Measurements from ENCODE around the gene IPPK.

The IPPK gene

DNA sequence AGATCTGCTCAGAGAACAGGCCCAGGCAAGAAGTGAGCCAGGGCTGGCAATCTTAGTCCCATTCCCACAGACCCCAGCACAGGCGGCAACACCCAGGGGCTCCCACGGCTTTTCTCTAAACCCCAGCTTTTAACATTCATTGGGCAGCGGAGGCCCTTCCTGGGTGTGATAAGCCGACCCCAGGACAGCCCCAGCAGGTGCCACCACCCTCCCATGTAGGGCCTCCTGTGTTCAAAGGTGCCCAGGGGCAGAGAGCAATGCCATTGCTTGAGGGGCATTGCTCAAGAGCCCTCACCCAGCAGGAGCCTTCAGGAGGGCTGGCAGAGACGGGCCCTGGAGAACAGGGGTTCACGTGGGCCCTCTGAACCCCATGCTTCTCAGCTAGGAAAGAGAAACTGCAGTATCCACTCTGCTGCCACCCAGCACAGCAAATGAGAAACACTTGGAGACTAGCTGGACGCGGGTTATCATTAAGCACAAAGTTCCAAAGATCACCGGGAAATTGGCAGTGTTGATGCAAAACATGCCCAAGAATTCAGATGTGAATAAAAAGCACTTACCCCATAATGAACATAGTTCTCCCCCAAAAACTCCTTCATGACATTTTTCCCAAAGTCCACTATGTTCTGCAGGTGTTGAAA is 13.9 kb downstream of the IPPK start:
- DNase-seq (ENCODE audit: low read depth): no peak

- no peak for DNase-seq (ENCODE audit: low read depth)
Observed at GRCh38 chr9:92655366-92655765, 14.6 kb downstream of the IPPK start.

DNA sequence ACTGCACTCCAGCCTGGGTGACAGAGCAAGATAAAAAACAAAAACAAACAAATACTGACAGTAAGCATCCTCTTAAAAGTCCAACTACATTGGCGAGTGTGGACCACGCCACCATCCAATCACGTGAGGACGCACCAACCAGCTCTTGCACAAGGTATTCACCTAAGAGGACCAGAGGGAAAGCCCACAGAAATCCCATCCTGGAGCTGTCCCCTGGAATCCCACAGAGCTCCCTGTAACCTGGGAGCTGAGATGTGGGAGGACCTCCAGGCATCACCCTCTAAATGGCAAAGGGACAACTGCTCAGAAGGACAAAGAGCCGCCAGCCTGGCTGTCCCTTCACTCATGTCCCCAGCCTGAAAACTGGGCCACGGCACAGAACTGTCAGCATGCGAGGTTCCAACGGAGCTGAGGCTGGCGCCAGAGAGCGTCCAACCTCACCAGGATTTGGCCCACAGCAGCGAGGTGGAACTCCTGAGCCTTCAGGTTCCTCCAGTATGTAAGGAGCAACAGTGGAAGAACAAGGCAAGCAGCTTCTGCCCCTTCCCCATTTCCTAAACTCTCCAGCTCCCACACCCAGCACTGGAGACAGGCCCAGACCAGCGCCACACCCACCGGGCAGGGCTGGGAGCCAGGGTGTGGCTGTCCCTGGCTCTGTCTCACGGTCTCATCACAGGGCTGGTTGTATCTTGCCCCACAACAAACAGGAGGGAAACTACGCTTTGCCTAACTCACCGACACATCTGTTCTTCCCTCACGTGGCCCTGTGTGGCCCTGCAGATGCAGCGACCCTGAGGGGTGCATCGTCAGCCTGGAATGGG is 15.2 kb downstream of the IPPK start:
- no peak for DNase-seq (ENCODE audit: low read depth)

DNA sequence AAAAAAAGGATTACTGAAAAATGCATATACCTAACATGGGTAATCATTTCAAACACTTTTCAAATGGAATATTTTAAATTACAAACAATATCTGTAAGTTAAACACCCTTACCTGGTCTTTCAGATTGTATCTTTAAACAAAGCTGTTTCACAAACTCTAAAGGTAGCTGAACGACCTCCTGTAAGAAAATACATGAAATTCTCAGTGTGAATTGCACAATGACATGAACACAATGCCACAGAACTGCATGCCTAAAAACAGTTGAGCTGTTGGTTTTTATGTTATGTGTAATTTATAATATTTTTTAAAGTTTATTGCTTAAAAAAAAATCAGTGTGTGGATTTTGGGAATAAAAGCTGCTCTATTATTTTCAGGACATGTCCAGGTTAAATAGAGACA is 17.5 kb downstream of the IPPK start:
- peak; percentile 57 for DNase-seq (ENCODE audit: low read depth)

DNA sequence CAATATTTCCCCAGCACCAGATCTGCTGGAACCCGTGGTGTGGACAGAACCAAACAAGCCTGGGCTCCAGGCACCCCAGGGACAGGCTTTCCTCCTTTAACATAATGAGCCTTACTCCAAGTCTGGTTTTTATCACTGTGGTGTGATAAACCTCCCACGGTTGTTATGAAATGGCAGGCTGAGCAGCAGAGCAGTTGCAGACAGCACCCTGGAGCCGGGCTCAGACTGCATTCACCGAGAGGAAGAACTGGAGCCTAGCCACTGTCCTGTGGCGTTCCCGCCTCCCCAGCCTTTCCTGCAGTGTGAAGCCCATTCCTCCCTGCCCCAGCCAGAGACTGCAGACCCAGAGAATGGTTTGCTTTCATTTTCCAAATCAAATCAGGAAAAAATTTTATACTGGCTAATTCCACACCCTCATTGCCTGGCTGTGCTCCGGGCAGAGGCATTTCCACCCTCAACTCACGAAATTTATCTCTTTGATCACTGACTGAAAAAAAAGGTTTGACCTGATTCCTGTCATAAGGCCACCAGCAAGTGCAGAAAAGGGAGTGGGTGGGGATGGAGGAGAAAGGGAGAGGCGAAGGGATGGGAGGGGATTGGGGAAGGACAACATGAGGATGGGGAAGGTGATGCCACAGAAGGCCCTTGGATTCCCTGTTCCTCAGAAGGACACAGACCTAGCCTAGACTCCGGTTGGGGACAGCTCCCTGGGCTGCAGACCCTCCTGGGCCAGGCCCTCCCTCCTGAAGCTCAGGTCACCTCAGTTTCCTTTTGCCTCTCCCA is 18.9 kb downstream of the IPPK start:
- peak; percentile 97 for DNase-seq (ENCODE audit: low read depth)

GRCh38 chr9:92650296-92650695 is 19.6 kb downstream of the IPPK start:
- DNase-seq (ENCODE audit: low read depth): no peak

DNA sequence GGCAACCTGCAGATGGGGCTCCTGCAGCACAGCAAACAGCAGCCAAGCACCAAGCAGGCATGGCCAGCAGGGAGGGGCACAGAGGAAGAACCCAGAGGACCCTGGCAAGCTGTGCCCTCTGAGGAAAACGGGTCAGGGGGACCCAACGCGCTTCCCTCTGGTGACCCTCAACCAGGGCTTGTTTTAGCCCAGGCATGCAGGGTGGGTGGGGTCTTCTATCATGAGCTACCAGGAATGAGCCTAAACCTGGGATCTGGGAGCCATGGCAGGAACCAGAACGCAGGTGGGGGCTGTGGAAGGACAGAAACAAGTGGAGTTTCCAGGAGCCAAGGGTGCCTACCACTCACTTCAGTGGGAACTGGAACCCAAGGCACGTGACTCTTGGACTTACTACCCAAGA is 20.9 kb downstream of the IPPK start:
- DNase-seq (ENCODE audit: low read depth): no peak

DNA sequence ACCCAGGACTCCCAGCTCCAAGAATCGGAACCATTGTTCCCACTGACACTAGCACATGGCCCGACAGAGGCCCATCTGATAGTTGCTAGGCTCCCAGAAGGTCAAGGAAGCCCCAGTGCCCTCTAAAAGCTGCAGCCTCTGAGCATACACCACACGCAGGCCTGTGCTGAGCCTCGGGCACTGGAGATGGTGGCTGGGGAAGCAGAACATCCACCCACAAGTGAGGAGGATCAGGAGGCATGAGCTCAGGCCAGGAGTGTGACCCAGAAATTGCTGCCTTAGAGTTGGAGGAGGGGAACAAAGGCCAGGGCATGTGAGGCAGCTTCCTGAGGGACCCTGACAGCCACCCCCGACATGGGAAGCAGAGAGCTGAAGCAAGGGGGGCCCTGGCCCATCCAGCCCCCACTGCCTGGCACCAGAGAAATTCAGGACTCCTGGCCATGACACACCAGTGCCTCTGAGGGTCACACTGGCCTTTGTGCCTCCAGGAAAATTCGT is 21.4 kb downstream of the IPPK start:
- no peak for DNase-seq (ENCODE audit: low read depth)

DNA sequence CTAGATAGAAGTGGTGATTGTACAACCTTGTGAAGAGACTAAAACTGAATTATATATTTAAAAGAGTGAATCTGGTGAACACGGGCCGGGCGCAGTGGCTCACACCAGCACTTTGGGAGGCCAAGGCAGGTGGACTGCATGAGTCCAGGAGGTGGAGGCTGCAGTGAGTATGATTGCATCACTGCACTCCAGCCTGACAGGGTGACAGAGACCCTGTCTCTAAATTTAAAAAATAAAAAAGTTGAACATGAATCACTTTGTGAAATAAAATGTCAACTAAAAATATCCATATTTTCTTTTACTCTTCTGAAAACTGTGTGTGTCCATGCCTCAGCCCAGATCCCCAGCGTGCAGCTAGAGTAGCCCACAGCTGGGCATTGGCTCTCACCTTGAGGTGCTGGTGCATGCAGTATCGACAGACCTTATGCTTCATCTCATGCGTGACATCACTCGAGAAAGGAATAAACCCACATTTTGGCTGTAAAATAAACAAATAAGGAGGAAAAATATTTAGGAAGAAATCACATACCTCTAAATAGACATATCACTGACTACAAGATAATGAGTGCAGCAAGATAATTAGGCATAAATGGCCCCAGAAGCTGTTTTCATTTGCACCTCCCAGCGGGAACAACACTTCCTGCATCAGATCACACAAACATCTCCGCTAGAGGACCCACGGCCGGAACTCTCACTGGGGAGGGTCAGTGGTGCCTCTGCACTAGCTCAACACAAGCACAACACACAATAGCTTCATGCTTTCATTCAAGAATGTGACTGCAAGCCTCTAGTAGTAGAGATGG is 22.1 kb downstream of the IPPK start:
- no peak for DNase-seq (ENCODE audit: low read depth)

DNA sequence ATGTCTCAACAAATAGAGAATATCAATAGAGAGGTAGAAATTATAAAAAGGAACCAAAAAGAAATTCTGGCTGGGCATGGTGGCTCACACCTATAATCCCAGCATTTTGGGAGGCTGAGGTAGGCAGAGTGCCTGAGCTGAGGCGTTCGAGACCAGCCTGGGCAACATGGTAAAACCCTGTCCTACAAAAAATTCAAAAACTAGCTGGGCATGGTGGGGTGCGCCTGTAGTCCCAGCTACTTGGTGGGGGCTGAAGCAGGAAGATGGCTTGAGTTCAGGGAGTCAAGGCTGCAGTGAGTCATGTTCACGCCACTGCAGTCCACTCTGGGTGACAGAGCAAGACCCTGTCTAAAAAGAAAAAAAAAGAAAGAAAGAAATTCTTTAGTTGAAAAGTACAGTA is 24.9 kb downstream of the IPPK start:
- DNase-seq (ENCODE audit: low read depth): no peak

- DNase-seq (ENCODE audit: low read depth): no peak
Observed at GRCh38 chr9:92644278-92644677, 25.7 kb downstream of the IPPK start.

- DNase-seq (ENCODE audit: low read depth): no peak
Observed at GRCh38 chr9:92642564-92642963, 27.4 kb downstream of the IPPK start.

GRCh38 chr9:92642041-92642451 is 27.9 kb downstream of the IPPK start:
- DNase-seq (ENCODE audit: low read depth): no peak

DNA sequence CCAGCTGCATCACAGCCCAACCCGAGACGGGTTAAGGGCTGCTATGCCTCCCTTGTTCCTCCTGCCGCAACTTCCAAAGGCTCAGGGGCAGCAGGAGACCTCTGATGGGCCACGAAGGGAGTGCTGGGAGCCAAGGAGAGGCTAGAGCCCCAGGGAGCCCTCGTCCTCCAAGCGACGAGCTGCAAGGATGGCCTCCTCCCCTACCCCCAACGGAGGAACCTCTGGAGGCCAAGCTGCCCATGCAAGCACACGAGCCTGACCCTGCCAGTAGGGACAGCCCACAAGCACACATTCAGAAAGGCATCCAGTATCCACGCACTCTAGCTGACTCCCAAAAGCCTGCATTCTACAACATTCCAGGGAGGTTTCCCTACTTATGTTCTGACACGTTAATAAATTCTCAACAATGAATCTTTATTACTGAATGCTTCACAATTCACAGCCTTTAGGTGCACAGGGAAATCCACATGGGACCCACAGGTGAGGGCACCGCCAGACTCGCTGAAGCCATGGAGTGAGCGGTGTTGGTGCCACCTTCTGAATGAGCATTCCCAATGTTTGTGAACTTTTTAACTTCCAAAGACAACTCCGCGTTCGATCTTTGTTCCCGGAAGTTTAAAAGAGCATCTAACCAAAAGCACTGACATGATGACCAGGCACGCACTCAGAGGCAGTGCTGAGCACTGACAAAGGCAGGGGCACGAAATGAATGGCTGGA is 28.7 kb downstream of the IPPK start:
- peak; percentile 7 for DNase-seq (ENCODE audit: low read depth)

- no peak for DNase-seq (ENCODE audit: low read depth)
Observed at GRCh38 chr9:92640398-92641091, 29.4 kb downstream of the IPPK start.

- no peak for DNase-seq (ENCODE audit: low read depth)
Observed at GRCh38 chr9:92639791-92640271, 30.1 kb downstream of the IPPK start.

DNA sequence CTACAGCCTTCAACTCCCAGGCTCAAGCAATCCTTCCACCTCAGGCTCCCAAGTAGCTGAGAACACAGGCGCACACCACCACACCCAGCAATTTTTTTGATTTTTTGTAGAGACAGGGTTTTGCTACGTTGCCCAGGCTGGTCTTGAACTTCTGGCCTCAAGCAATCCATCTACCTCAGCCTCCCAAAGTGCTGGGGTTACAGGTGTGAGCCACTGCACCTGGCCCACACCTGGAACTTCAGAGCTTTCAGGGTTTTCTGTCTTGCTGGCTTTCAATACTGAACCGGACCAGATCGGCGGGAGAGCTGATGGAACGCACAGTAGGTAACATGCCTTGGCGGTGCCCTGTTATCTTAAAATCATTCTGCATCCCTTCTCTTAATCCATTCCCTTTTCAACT is 30.8 kb downstream of the IPPK start:
- DNase-seq (ENCODE audit: low read depth): no peak

DNA sequence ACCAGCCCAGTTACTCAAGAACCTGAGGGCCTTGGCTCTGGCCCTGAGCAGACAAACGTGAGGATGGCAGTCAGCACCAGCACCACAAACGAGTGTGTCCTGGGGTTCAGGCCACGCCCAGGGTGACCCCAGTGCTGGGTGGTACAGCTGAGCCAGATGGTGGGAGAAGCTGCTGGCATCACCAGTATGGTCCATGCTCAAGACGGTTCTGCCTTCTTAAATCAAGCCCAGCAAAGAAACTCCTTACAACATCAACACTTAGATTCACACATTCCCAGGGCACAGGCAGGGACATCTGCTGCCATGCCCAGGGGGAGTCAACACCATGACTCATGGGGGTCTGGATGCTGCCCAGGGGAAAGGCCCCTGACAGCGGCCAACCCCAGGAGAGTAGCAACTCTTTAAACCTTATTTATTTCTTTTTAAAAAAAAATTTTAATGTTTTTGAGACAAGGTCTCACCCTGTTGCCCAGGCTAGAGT is 31.3 kb downstream of the IPPK start:
- DNase-seq (ENCODE audit: low read depth): no peak

GRCh38 chr9:92637886-92638620 is 31.9 kb downstream of the IPPK start:
- DNase-seq (ENCODE audit: low read depth): no peak

DNA sequence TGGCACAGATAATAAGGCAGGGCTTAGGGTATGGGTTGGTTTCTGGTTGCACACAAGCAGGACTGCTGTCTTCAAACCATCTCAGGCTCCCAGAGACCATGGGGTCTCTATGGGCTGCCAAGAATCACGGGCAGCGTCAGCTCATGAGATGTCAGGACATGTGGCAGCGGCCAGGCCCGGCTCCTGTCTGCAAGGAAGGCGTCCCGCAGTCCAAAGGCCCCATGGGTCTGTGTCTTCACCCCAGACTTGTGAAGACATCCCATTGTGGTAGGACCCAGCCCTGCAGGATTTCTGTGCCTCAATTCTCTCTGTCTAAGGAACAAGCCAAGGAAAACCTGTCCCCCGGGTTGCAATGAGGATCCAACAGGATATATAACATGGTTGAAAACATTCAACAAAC is 32.6 kb downstream of the IPPK start:
- no peak for DNase-seq (ENCODE audit: low read depth)

Measured in amniotic epithelial cell (primary cell).